IMR-90 (cell line): ENCODE results near the gene ZNF398. TPM values are rescaled to one million over a fixed set of nuclear protein-coding genes. Genes with fewer than 3 reads are reported as not detected.

Experiments
- ATAC-seq: fragments of 200-7000 bp; cut with Tn5 transposase; 2 replicates; pipeline ENCODE4 v1.9.1; 2020; ENCODE audit warnings: low read depth, mild to moderate bottlenecking, moderate library complexity
- BruUV-seq: library from RNA; stranded (reverse); fragments of 400-500 nt; replicated peaks from 2 replicates; lab custom pipeline; 2021; lab: Mats Ljungman, UMichigan
- CTCF ChIA-PET: fragments of 300-600 bp; formaldehyde crosslinking; extraction: SDS; loops from one replicate; lab custom pipeline; 2021; ENCODE audit warnings: antibody characterized with exemption; lab: Yijun Ruan, JAX
- POLR2A ChIA-PET: fragments of 300-600 bp; sonication (Branson Sonifier 250); formaldehyde crosslinking; loops from one replicate; lab custom pipeline; 2022; ENCODE audit warnings: antibody characterized with exemption; ENCODE audit not compliant: unreplicated experiment; lab: Charles Lee
- DNase-seq: peaks from one replicate; pipeline ENCODE4 v3.0.0; 2013
- H2AFZ ChIP-seq: replicated peaks from 2 replicates; pipeline ENCODE3; 2013; ENCODE audit warnings: low read length, mild to moderate bottlenecking; ENCODE audit not compliant: poor library complexity
- H2AK5ac ChIP-seq: 2 replicates; pipeline ENCODE4 v1.6.1; 2013; ENCODE audit warnings: low read depth, low read length, inconsistent platforms
- H2AK9ac ChIP-seq: replicated peaks from 2 replicates; pipeline ENCODE3; 2013; ENCODE audit warnings: mild to moderate bottlenecking, low read depth, low read length, moderate library complexity; ENCODE audit not compliant: poor library complexity
- H2BK120ac ChIP-seq: 2 replicates; pipeline ENCODE4 v1.6.1; 2013; ENCODE audit warnings: low read depth, low read length, inconsistent platforms
- H2BK15ac ChIP-seq: 3 replicates; pipeline ENCODE4 v1.6.1; 2013; ENCODE audit warnings: low read depth, low read length, inconsistent platforms
- H2BK20ac ChIP-seq: 2 replicates; pipeline ENCODE4 v1.6.1; 2013; ENCODE audit warnings: low read depth, mild to moderate bottlenecking, inconsistent platforms, low read length, moderate library complexity
- H2BK5ac ChIP-seq: 2 replicates; pipeline ENCODE4 v1.6.1; 2013; ENCODE audit warnings: mild to moderate bottlenecking, low read depth, low read length, inconsistent platforms; ENCODE audit not compliant: poor library complexity, severe bottlenecking
- H3K14ac ChIP-seq: replicated peaks from 2 replicates; pipeline ENCODE4 v1.6.1; 2013; ENCODE audit warnings: low read depth, low read length, inconsistent platforms
- H3K18ac ChIP-seq: 2 replicates; pipeline ENCODE4 v1.6.1; 2013; ENCODE audit warnings: low read depth, low read length, control low read depth
- H3K23ac ChIP-seq: 2 replicates; pipeline ENCODE4 v1.6.1; 2013; ENCODE audit warnings: low read depth, low read length, inconsistent platforms
- H3K27ac ChIP-seq: 2 replicates; pipeline ENCODE4 v1.5.1; 2013; ENCODE audit warnings: mild to moderate bottlenecking, control low read depth, low read length; ENCODE audit not compliant: insufficient read depth
- H3K27me3 ChIP-seq: 2 replicates; pipeline ENCODE4 v1.6.1; 2013; ENCODE audit warnings: low read length; ENCODE audit not compliant: control insufficient read depth, insufficient read depth
- H3K36me3 ChIP-seq: 2 replicates; pipeline ENCODE4 v1.6.1; 2013; ENCODE audit warnings: low read length, mixed read lengths; ENCODE audit not compliant: control insufficient read depth, insufficient read depth
- H3K4ac ChIP-seq: 2 replicates; pipeline ENCODE4 v1.6.1; 2013; ENCODE audit warnings: low read depth, low read length, inconsistent platforms
- H3K4me1 ChIP-seq: 2 replicates; pipeline ENCODE4 v1.6.1; 2013; ENCODE audit warnings: low read length, mixed read lengths; ENCODE audit not compliant: control insufficient read depth, insufficient read depth
- H3K4me2 ChIP-seq: 2 replicates; pipeline ENCODE4 v1.6.1; 2013; ENCODE audit warnings: low read depth, mild to moderate bottlenecking, control low read depth, low read length, moderate library complexity
- H3K4me3 ChIP-seq: 2 replicates; pipeline ENCODE4 v1.5.1; 2013; ENCODE audit warnings: low read depth, mild to moderate bottlenecking, control low read depth, low read length, moderate library complexity; ENCODE audit not compliant: insufficient read depth
- H3K56ac ChIP-seq: 2 replicates; pipeline ENCODE4 v1.6.1; 2013; ENCODE audit warnings: low read length, inconsistent platforms; ENCODE audit not compliant: insufficient read depth; ENCODE audit errors: extremely low read depth
- H3K79me1 ChIP-seq, 2 experiments: 2 replicates each; pipeline ENCODE4 v1.6.1; 2013; ENCODE audit warnings: low read length in 2 of 2, inconsistent platforms in 1 of 2, low read depth in 1 of 2
- H3K9ac ChIP-seq: 2 replicates; pipeline ENCODE4 v1.6.1; 2013; ENCODE audit warnings: low read depth, low read length, control low read depth
- H3K9me1 ChIP-seq: 2 replicates; pipeline ENCODE4 v1.6.1; 2013; ENCODE audit warnings: low read length, inconsistent platforms; ENCODE audit not compliant: insufficient read depth
- H3K9me3 ChIP-seq: 2 replicates; pipeline ENCODE4 v1.6.1; 2013; ENCODE audit warnings: low read length; ENCODE audit not compliant: control insufficient read depth, insufficient read depth
- H4K20me1 ChIP-seq: 2 replicates; pipeline ENCODE4 v1.6.1; 2013; ENCODE audit warnings: low read length, inconsistent platforms; ENCODE audit not compliant: insufficient read depth
- H4K5ac ChIP-seq: 2 replicates; pipeline ENCODE4 v1.6.1; 2013; ENCODE audit warnings: mild to moderate bottlenecking, low read depth, low read length, control low read depth
- H4K8ac ChIP-seq, 2 experiments: 2 replicates each; pipeline ENCODE4 v1.6.1; 2013; ENCODE audit warnings: low read depth in 2 of 2, low read length in 2 of 2, control low read depth in 1 of 2, inconsistent platforms in 1 of 2
- H4K91ac ChIP-seq: 2 replicates; pipeline ENCODE4 v1.6.1; 2013; ENCODE audit warnings: low read depth, low read length, inconsistent platforms; ENCODE audit not compliant: insufficient read depth
- BHLHE40 ChIP-seq: fragments of 150-350 bp; IDR thresholded peaks from 2 replicates; pipeline ENCODE4 v1.6.1; 2016; ENCODE audit warnings: mild to moderate bottlenecking, low read depth, low read length
- CEBPB ChIP-seq: IDR thresholded peaks from 2 replicates; pipeline ENCODE4 v1.6.1; 2012; ENCODE audit warnings: low read depth, low read length, improper control_type of control experiment
- CHD1 ChIP-seq: IDR thresholded peaks from 2 replicates; pipeline ENCODE4 v1.6.1; 2012; ENCODE audit warnings: low read depth, low read length, improper control_type of control experiment
- FOS ChIP-seq: fragments of 150-350 bp; IDR thresholded peaks from 2 replicates; pipeline ENCODE4 v1.6.1; 2016; ENCODE audit warnings: low read depth, low read length
- MAFK ChIP-seq: IDR thresholded peaks from 2 replicates; pipeline ENCODE4 v1.6.1; 2012; ENCODE audit warnings: low read depth, low read length, improper control_type of control experiment
- MAZ ChIP-seq: IDR thresholded peaks from 2 replicates; pipeline ENCODE4 v1.6.1; 2012; ENCODE audit warnings: low read depth, mild to moderate bottlenecking, low read length, improper control_type of control experiment, moderate library complexity, borderline replicate concordance
- MXI1 ChIP-seq: IDR thresholded peaks from 2 replicates; pipeline ENCODE4 v1.6.1; 2012; ENCODE audit warnings: low read depth, mild to moderate bottlenecking, low read length, moderate library complexity, borderline replicate concordance
- NFE2L2 ChIP-seq: fragments of 150-350 bp; IDR thresholded peaks from 2 replicates; pipeline ENCODE4 v1.6.1; 2016; ENCODE audit warnings: low read depth, mild to moderate bottlenecking, low read length
- RAD21 ChIP-seq: IDR thresholded peaks from 2 replicates; pipeline ENCODE4 v1.6.1; 2012; ENCODE audit warnings: low read length, improper control_type of control experiment
- RCOR1 ChIP-seq: IDR thresholded peaks from 2 replicates; pipeline ENCODE4 v1.6.1; 2012; ENCODE audit warnings: mild to moderate bottlenecking, low read length, improper control_type of control experiment; ENCODE audit not compliant: insufficient replicate concordance
- RFX5 ChIP-seq: IDR thresholded peaks from 2 replicates; pipeline ENCODE4 v1.8.0; 2012; ENCODE audit warnings: low read depth, mild to moderate bottlenecking, low read length, moderate library complexity
- SMC3 ChIP-seq: fragments of 150-350 bp; IDR thresholded peaks from 2 replicates; pipeline ENCODE4 v1.6.1; 2016; ENCODE audit warnings: low read depth, mild to moderate bottlenecking, antibody characterized with exemption, low read length, moderate library complexity
- WGBS, 2 experiments: methylation state at CpG; one replicate each; pipeline versions ENCODE4 v1.1.5 to v1.1.7; 2013; ENCODE audit warnings: missing lambda C conversion rate in 2 of 2; ENCODE audit not compliant: insufficient read length in 1 of 2; ENCODE audit errors: extremely low coverage in 2 of 2; 5-methylcytosine and 5-hydroxymethylcytosine counted together
- dilution Hi-C: fragments of 300-500 bp; cut with HindIII; formaldehyde crosslinking; loops from one replicate; pipeline ENCODE4 v1.14.3; 2018; ENCODE audit warnings: low sequenced_read_pairs; ENCODE audit not compliant: unreplicated experiment
- in situ Hi-C: fragments of 300-500 bp; cut with MboI; formaldehyde crosslinking; loops from 3 replicates; pipeline ENCODE4 v1.14.3; 2019; ENCODE audit warnings: low sequenced_read_pairs, inconsistent platforms, mixed read lengths
- intact Hi-C: fragments of 100-400 bp; cut with micrococcal nuclease; formaldehyde crosslinking; loops from 2 replicates; pipeline ENCODE4 v1.10.0; 2022
- polyA plus RNA-seq, 3 experiments: library from polyadenylated mRNA; depleted of rRNA; stranded (reverse); fragments of >200 nt; gene quantifications; 2 replicates each; pipeline ENCODE4 v1.2.3, GENCODE V29; 2012; ENCODE audit warnings: low replicate concordance in 1 of 3
- total RNA-seq: library from RNA; depleted of rRNA; stranded (reverse); fragments of >200 nt; gene quantifications from 2 replicates; pipeline ENCODE4 v1.2.3, GENCODE V29; 2012
- TF ChIP-seq, protein P1 (sequence below): fragments of 150-350 bp; IDR thresholded peaks from 2 replicates; pipeline ENCODE4 v1.6.1; 2017; ENCODE audit warnings: mild to moderate bottlenecking, antibody characterized with exemption, low read length, low read depth
- TF ChIP-seq, protein P2 (sequence below): fragments of 150-350 bp; IDR thresholded peaks from 2 replicates; pipeline ENCODE4 v1.6.1; 2016; ENCODE audit warnings: low read depth, mild to moderate bottlenecking, low read length, moderate library complexity, borderline replicate concordance

ZNF398 gene
- total and polyA plus RNA-seq, 2 of the 4 experiments (the other 2 are of a cell fraction): 5.7 to 7.9 TPM

- Histone ChIP-seq H3K9me1 (no peaks in the 10 kb centered on the region; the same call in 1 of the 2 replicates), H3K9me3 (peaks cover 4% of the 10 kb centered on the region), H3K36me3 (peaks cover 2% of the 10 kb centered on the region; the same call in 1 of the 2 replicates), H3K4me3 (peak within 1 kb of the TSS; percentile 84), H3K18ac (peak within 1 kb of the TSS; percentile 75), H4K20me1 (no peaks in the 10 kb centered on the region), H3K23ac (peak within 1 kb of the TSS; percentile 100), H2BK120ac (peak within 1 kb of the TSS; percentile 63), H3K4ac (peak within 1 kb of the TSS; percentile 99), H3K9ac (peak within 1 kb of the TSS; percentile 89), H4K8ac (peak within 1 kb of the TSS; percentile 90 to 93), H2AFZ (peak within 1 kb of the TSS; percentile 100), H3K4me2 (peak within 1 kb of the TSS; percentile 89), H3K79me1 (peaks cover 18 to 31% of the 10 kb centered on the region in 2 experiments), H3K14ac (peak within 1 kb of the TSS; percentile 98), H2BK5ac (peak within 1 kb of the TSS; percentile 87), H3K27me3 (no peaks in the 10 kb centered on the region), H3K4me1 (peaks cover 3% of the 10 kb centered on the region), H2AK5ac (peak within 1 kb of the TSS; percentile 93), H2BK15ac (peak within 1 kb of the TSS; percentile 9; the same call in 1 of the 3 replicates), H2AK9ac (peak within 1 kb of the TSS; percentile 95), H4K91ac (peak within 1 kb of the TSS; percentile 94), H4K5ac (peak within 1 kb of the TSS; percentile 83), H3K56ac (peak within 1 kb of the TSS; percentile 93), H3K27ac (peak within 1 kb of the TSS; percentile 84), H2BK20ac (no peak within 1 kb of the TSS)
- in situ Hi-C loops: no loop called here
- ChIA-PET CTCF (interaction anchor here (0.5 to 0.7 kb wide), 4 partner anchors 21 to 73 kb away, joined by 3 to 7 read pairs (median 4); partner anchors contain the start of gene ZNF398), POLR2A (interaction anchor here (0.6 kb wide), 1 partner anchor 588 kb away, joined by 3 read pairs; no protein-coding TSS in a partner anchor)
- WGBS, 2 experiments: 0% methylated on average over 34 of the region's 72 CpGs; no CpG with 5 or more reads in 1 of the 2 experiments
- no TSS peak for BruUV-seq
- dilution Hi-C loops: no loop called here
- ATAC-seq (peak; percentile 93), DNase-seq (peak; percentile 86)
- intact Hi-C loops: loop anchor here (1.0 to 5.0 kb wide), 3 partner anchors 21 to 99 kb away; partner anchors contain the start of genes PDIA4, ZNF398 and ZNF786
- no peak for TF ChIP-seq RFX5
- peak; percentile 32 for TF ChIP-seq RCOR1
- no peak for TF ChIP-seq CEBPB
- TF ChIP-seq, protein P1, sequence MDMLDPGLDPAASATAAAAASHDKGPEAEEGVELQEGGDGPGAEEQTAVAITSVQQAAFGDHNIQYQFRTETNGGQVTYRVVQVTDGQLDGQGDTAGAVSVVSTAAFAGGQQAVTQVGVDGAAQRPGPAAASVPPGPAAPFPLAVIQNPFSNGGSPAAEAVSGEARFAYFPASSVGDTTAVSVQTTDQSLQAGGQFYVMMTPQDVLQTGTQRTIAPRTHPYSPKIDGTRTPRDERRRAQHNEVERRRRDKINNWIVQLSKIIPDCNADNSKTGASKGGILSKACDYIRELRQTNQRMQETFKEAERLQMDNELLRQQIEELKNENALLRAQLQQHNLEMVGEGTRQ: no peak
- no peak for TF ChIP-seq FOS
- TF ChIP-seq MAZ: peak; percentile 90
- no peak for TF ChIP-seq BHLHE40
- peak; percentile 48 for TF ChIP-seq SMC3
- TF ChIP-seq CHD1: no peak
- TF ChIP-seq NFE2L2: no peak
- TF ChIP-seq, protein P2, sequence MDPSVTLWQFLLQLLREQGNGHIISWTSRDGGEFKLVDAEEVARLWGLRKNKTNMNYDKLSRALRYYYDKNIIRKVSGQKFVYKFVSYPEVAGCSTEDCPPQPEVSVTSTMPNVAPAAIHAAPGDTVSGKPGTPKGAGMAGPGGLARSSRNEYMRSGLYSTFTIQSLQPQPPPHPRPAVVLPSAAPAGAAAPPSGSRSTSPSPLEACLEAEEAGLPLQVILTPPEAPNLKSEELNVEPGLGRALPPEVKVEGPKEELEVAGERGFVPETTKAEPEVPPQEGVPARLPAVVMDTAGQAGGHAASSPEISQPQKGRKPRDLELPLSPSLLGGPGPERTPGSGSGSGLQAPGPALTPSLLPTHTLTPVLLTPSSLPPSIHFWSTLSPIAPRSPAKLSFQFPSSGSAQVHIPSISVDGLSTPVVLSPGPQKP: no peak
- TF ChIP-seq MXI1: peak; percentile 28; the same call in 1 of the 2 replicates
- no peak for TF ChIP-seq MAFK
- TF ChIP-seq RAD21: peak; percentile 22; the same call in 1 of the 2 replicates
These were observed 21.2 kb upstream of the ZNF398 start, which contains the start of gene ZNF425 for GRCh38 chr7:149125863-149126661. ZNF425 (minus strand) TSS chr7:149126324; CDS start chr7:149126213, 111 bp downstream.
